Measurements from ENCODE around the gene MAN2A2. TPM values are rescaled to one million over a fixed set of nuclear protein-coding genes. Genes with fewer than 3 reads are reported as not detected.

The MAN2A2 gene
- polyA plus RNA-seq, 3 donors = 6.6 to 318 (median 7.3) TPM

GRCh38 chr15:90875549-90875981 lies 27.5 kb upstream of the MAN2A2 start:
- 88% methylated on average over 12 of the region's 12 CpGs for WGBS (ENCODE audit: insufficient coverage)
- Mint-ChIP-seq H3K4me1 (peaks cover 30% of the 10 kb centered on the region), H3K9me3 (no peaks in the 10 kb centered on the region), H3K27me3 (ENCODE audit: low read depth in 3 of 3) (peaks cover 0 to 2% (median 0%) of the 10 kb centered on the region in 3 donors), H3K27ac (peak overlapping the region in 1 of 7 donors; percentile 40), H3K36me3 (peaks cover 52 to 66% of the 10 kb centered on the region in 2 donors), H3K4me3 (no peak overlapping the region)
- no peak for DNase-seq
- intact Hi-C loops (cut with micrococcal nuclease) = loop anchor here (5.0 to 10.0 kb wide), 2 partner anchors 58 to 61 kb away; no protein-coding TSS in a partner anchor
- Histone ChIP-seq H3K4me1 (ENCODE audit: control insufficient read depth in 1 of 2, insufficient read depth in 2 of 2, low read length in 2 of 2) (peaks cover 24 to 32% of the 10 kb centered on the region in 2 donors), H2AFZ (ENCODE audit: insufficient read depth, low read depth, low read length, poor library complexity, severe bottlenecking) (no peak overlapping the region), H4K20me1 (ENCODE audit: insufficient read depth, low read length) (peaks cover 84% of the 10 kb centered on the region), H3K36me3 (replicated peaks in 1 of 2; ENCODE audit: control insufficient read depth in 1 of 2, insufficient read depth in 2 of 2, low read length in 2 of 2) (peaks cover 52 to 54% of the 10 kb centered on the region in 2 donors), H3K4me3 (replicated peaks in 1 of 3; ENCODE audit: low read depth in 2 of 3, low read length in 3 of 3) (no peak overlapping the region), H3K9me3 (replicated peaks in 1 of 2; ENCODE audit: control insufficient read depth in 1 of 2, insufficient read depth in 1 of 2, low read length in 2 of 2) (no peaks in the 10 kb centered on the region), H3K4me2 (replicated peaks; ENCODE audit: extremely low read depth, low read length, poor library complexity, severe bottlenecking) (no peak overlapping the region), H3K9ac (ENCODE audit: insufficient read depth, low read length, poor library complexity, severe bottlenecking) (no peak overlapping the region), H3K79me2 (ENCODE audit: insufficient read depth, low read length) (peaks cover 74% of the 10 kb centered on the region), H3K27ac (ENCODE audit: low read depth in 1 of 2, low read length in 2 of 2) (no peak overlapping the region), H3K27me3 (ENCODE audit: control insufficient read depth in 2 of 2, insufficient read depth in 2 of 2, low read length in 2 of 2) (no peaks in the 10 kb centered on the region)
- no peak for TF ChIP-seq CTCF (IDR thresholded peaks at IDR 0.05)

GRCh38 chr15:90876046-90876445 lies 27.1 kb upstream of the MAN2A2 start:
- H3K4me3 Mint-ChIP-seq = no peak overlapping the region

More at GRCh38 chr15:90876046-90876445, 27.1 kb upstream of the MAN2A2 start:
- peaks cover 26% of the 10 kb centered on the region for H3K4me1 Mint-ChIP-seq
- DNase-seq = no peak
- Histone ChIP-seq H3K36me3 (replicated peaks in 1 of 2; ENCODE audit: control insufficient read depth in 1 of 2, insufficient read depth in 2 of 2, low read length in 2 of 2) (peaks cover 57 to 59% of the 10 kb centered on the region in 2 donors), H3K9me3 (replicated peaks in 1 of 2; ENCODE audit: control insufficient read depth in 1 of 2, insufficient read depth in 1 of 2, low read length in 2 of 2) (no peaks in the 10 kb centered on the region), H3K27ac (ENCODE audit: low read depth in 1 of 2, low read length in 2 of 2) (no peak overlapping the region), H3K4me1 (ENCODE audit: control insufficient read depth in 1 of 2, insufficient read depth in 2 of 2, low read length in 2 of 2) (peaks cover 20 to 27% of the 10 kb centered on the region in 2 donors), H3K27me3 (ENCODE audit: control insufficient read depth in 2 of 2, insufficient read depth in 2 of 2, low read length in 2 of 2) (no peaks in the 10 kb centered on the region), H4K20me1 (ENCODE audit: insufficient read depth, low read length) (peaks cover 88% of the 10 kb centered on the region), H3K4me2 (replicated peaks; ENCODE audit: extremely low read depth, low read length, poor library complexity, severe bottlenecking) (no peak overlapping the region), H2AFZ (ENCODE audit: insufficient read depth, low read depth, low read length, poor library complexity, severe bottlenecking) (no peak overlapping the region), H3K79me2 (ENCODE audit: insufficient read depth, low read length) (peaks cover 69% of the 10 kb centered on the region), H3K9ac (ENCODE audit: insufficient read depth, low read length, poor library complexity, severe bottlenecking) (no peak overlapping the region), H3K4me3 (replicated peaks in 1 of 3; ENCODE audit: low read depth in 2 of 3, low read length in 3 of 3) (no peak overlapping the region)
- no peaks in the 10 kb centered on the region for H3K9me3 Mint-ChIP-seq
- H3K36me3 Mint-ChIP-seq = peaks cover 57 to 70% of the 10 kb centered on the region in 2 donors
- no peak for TF ChIP-seq CTCF (IDR thresholded peaks at IDR 0.05)
- WGBS (ENCODE audit: insufficient coverage) = 100% methylated on average over 15 of the region's 20 CpGs
- H3K27me3 Mint-ChIP-seq (ENCODE audit: low read depth in 3 of 3) = peaks cover 0 to 2% (median 0%) of the 10 kb centered on the region in 3 donors
- intact Hi-C loops (cut with micrococcal nuclease) = loop anchor here (5.0 to 10.0 kb wide), 2 partner anchors 59 to 61 kb away; no protein-coding TSS in a partner anchor
- no peak overlapping the region for H3K27ac Mint-ChIP-seq
